ENCODE results near the gene BST1.

BST1 gene

GRCh38 chr4:15676039-15676438, 26.8 kb upstream of the BST1 start:
- DNase-seq (ENCODE audit: low read depth), result no peak

GRCh38 chr4:15676899-15677298, 26.0 kb upstream of the BST1 start:
- DNase-seq (ENCODE audit: low read depth), result no peak

- no peak for DNase-seq (ENCODE audit: low read depth)
Measured at GRCh38 chr4:15677507-15677988, 25.3 kb upstream of the BST1 start.

- no peak for DNase-seq (ENCODE audit: low read depth)
Measured at GRCh38 chr4:15681067-15681371, 21.8 kb upstream of the BST1 start.

DNA sequence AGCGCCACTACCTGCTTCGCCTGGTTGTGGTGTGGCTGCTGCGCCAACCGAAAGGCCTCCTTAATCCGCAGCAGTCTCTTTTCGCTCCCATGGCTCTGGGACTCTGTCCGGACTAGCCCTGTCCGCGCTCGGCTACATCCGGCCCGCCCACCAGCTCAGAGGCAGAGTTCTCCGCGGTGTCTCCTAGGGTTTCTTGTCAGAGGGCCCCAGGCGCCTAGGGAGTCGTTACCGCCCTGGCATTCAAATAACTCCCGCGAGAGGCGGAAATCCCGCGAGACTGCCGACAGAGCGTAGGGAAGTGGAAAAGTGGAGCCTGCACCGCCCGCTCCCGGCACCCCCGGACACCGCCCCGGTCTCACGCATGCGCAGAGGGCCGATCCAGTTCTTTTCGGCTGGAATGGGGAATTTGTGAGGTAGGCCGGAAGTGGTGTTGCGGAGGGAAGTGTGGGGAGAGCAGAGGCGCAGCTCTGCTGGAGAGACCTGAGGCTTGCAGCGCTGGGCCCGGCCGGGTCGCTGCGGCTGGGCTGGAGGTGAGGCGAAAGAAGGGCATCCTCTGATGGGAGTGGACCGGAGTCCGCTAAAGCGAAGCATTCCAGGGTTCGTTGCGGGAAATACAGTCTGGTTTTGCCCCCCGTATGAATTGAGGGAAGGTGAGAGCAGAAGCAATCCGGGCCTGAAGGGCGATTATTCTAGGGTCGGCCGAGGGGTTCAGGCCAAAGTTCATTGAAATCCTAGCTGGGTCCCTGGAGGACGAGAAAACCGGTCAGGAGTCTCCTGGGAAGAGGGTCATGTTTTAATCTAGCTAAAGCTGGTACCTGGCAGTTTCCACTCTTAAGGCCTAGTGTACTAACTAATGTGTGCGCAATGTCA, 21.3 kb upstream of the BST1 start, which contains the start of gene FAM200B:
Gene FAM200B, plus strand, starts transcription at position 456 of the 870 bp plus-strand sequence. CDS start 5,151 bp downstream, outside the sequence.
- peak; percentile 95 for DNase-seq (ENCODE audit: low read depth)

GRCh38 chr4:15682242-15683142, 20.4 kb upstream of the BST1 start:
- no peak for DNase-seq (ENCODE audit: low read depth)

- DNase-seq (ENCODE audit: low read depth), result no peak
Measured at GRCh38 chr4:15683143-15683495, 19.7 kb upstream of the BST1 start.

DNA sequence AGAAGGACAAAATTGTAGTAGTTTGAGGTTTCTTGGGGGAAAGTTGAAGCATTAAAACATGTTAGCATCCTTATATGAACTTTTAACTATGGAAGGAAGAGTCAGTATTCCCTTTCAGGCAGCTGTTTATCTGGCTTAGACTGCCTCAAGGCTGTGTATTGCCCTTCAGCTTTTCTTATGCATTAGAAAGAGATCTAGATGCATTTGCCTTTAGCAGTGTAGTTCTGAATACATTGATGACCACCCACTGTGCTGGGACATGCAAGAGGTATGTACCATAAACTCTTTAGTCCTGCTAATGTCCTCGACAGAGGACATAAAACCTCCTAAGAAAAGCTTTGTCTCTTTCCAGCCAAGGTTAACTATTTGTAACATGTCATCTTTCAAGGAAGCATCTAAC, 18.4 kb upstream of the BST1 start:
- DNase-seq (ENCODE audit: low read depth), result no peak

DNA sequence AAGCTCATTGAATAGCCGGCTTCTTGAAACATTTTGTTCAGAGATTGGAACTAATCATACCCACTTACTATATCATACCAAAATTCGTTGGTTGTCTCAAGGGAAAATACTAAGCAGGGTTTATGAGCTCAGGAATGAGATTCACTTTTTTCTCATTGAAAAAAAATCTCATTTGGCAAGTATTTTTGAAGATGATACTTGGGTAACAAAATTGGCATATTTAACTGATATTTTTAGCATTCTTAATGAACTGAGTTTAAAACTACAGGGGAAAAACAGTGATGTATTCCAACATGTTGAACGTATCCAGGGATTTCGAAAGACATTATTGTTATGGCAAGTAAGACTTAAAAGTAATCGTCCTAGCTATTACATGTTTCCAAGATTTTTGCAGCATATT, 14.8 kb upstream of the BST1 start:
- DNase-seq (ENCODE audit: low read depth), result no peak

GRCh38 chr4:15689540-15689939, 13.3 kb upstream of the BST1 start:
- DNase-seq (ENCODE audit: low read depth), result no peak

GRCh38 chr4:15690020-15690809, 12.7 kb upstream of the BST1 start:
- no peak for DNase-seq (ENCODE audit: low read depth)

DNA sequence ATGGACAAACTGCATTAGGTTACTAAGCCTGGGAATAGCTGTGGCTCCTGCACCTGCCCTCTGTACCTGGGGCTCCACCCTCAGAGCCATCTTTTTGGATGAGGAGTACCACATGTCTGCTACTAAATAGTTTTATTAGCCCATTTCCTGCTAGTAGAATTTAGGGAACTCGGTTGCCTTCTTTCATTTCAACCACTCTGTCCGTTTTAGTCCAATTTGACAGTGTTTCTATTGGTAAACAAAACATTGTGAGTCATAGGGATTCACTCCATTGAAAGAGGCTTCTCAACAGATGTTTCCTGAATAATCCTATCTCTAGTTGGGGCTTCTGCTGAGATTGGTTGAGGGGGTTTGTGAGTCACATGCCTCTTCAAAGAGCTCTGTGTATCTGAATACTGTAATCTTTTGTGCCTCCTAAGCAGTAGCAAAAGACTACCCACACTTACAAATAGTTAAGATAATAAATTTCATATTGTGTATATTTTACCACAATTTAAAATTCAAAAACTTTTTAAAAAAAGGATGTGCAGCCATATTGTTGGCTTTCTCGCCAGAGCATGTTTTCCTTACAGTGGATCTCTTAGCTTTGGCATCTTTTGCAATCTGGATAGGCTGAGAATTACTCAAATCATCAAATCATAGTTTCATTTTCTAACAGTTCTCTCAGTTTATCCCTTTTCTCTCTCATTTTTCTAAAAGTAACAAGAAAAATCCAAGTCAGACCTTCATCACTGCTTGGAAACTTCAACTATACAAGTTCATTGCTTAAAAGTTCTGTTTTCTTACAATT, 11.3 kb upstream of the BST1 start:
- DNase-seq (ENCODE audit: low read depth), result no peak

- no peak for DNase-seq (ENCODE audit: low read depth)
Measured at GRCh38 chr4:15692602-15693001, 10.3 kb upstream of the BST1 start.

- DNase-seq (ENCODE audit: low read depth), result no peak
Measured at GRCh38 chr4:15694431-15694830, 8.4 kb upstream of the BST1 start.

GRCh38 chr4:15695240-15695699, 7.6 kb upstream of the BST1 start:
- DNase-seq (ENCODE audit: low read depth), result no peak

GRCh38 chr4:15695729-15696128, 7.1 kb upstream of the BST1 start:
- no peak for DNase-seq (ENCODE audit: low read depth)

- DNase-seq (ENCODE audit: low read depth), result no peak
Measured at GRCh38 chr4:15696866-15697265, 6.0 kb upstream of the BST1 start.

DNA sequence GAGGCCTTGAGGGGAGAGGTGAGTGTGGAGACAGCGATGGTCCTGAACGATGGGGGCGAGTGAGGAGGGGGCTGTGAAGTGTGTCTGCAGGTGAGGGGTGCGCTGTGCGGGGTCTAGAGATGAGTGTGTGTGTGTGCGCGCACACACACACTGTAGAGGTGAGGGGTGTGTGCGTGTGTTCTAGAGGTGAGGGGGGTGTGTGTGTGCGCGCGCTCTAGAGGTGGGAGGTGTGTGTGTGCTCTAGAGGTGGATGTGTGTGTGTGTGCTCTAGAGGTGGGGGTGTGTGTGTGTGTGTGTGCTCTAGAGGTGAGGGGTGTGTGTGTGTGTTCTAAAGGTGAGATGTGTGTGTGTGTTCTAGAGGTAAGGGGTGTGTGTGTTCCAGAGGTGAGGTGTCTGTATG, 574 bp downstream of the BST1 start:
- no peak for DNase-seq (ENCODE audit: low read depth)

DNA sequence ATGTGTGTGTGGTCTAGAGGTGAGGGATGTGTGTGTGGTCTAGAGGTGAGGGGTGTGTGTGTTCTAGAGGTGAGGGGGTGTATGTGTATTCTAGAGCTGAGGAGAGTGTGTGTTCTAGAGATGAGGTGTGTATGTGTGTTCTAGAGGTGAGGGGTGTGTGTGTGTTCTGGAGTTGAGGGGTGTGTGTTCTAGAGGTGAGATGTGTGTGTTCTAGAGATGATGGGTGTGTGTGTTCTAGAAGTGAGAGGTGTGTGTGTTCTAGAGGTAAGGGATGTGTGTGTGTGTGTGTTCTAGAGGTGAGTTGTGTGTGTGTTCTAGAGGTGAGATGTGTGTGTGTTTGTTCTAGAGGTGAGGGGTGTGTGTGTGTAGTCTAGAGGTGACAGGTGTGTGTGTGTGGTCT, 1.3 kb downstream of the BST1 start:
- DNase-seq (ENCODE audit: low read depth), result no peak

- DNase-seq (ENCODE audit: low read depth), result no peak
Measured at GRCh38 chr4:15706646-15707362, 3.9 kb downstream of the BST1 start.

- no peak for DNase-seq (ENCODE audit: low read depth)
Measured at GRCh38 chr4:15707363-15707715, 4.5 kb downstream of the BST1 start.

Measured in CMK (cell line).